ENCODE measurements around the gene COL6A5. TPM values are rescaled to one million over a fixed set of nuclear protein-coding genes. Genes with fewer than 3 reads are reported as not detected.

The COL6A5 gene
- total RNA-seq, 4 donors from 2014 or later: 0.15 to 2.1 (median 0.44) TPM

DNA sequence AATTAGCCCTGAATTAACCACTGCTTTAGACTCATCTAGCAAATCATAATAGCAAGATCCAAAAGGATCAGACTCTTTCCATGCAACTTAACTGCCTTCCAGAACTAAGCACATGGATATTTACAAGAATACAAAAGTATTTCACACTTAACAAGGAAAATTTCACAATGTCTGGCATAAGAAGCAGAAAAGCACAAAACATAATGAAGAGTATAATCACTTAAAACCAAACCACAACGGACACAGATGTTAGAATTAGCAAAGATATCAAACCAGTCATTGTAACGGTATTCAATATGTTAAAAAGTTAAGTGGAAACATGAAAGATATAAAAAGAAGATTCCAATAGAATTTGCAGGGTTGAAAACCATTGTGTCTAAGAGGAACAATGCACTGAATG lies 120.0 kb downstream of the COL6A5 start:
- Histone ChIP-seq H3K4me3 (no peak overlapping the region), H3K9me3 (no peaks in the 10 kb centered on the region), H3K4me1 (peaks cover 4% of the 10 kb centered on the region), H3K36me3 (no peaks in the 10 kb centered on the region), H3K27me3 (no peaks in the 10 kb centered on the region), H3K27ac (no peak overlapping the region)
- 45% methylated on average over 2 of the region's 2 CpGs for WGBS
- DNase-seq (ENCODE audit: low spot score in 2 of 2): no peak
- TF ChIP-seq POLR2AphosphoS5 (IDR thresholded peaks at IDR 0.05) (no peak), EP300 (IDR thresholded peaks at IDR 0.05) (no peak), POLR2A (IDR thresholded peaks at IDR 0.05) (no peak)
- TF ChIP-seq, protein P1, sequence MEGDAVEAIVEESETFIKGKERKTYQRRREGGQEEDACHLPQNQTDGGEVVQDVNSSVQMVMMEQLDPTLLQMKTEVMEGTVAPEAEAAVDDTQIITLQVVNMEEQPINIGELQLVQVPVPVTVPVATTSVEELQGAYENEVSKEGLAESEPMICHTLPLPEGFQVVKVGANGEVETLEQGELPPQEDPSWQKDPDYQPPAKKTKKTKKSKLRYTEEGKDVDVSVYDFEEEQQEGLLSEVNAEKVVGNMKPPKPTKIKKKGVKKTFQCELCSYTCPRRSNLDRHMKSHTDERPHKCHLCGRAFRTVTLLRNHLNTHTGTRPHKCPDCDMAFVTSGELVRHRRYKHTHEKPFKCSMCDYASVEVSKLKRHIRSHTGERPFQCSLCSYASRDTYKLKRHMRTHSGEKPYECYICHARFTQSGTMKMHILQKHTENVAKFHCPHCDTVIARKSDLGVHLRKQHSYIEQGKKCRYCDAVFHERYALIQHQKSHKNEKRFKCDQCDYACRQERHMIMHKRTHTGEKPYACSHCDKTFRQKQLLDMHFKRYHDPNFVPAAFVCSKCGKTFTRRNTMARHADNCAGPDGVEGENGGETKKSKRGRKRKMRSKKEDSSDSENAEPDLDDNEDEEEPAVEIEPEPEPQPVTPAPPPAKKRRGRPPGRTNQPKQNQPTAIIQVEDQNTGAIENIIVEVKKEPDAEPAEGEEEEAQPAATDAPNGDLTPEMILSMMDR (IDR thresholded peaks at IDR 0.05): no peak

GRCh38 chr3:130468311-130468710 lies 122.8 kb downstream of the COL6A5 start:
- peaks cover 4% of the 10 kb centered on the region for H3K4me1 ChIP-seq
- WGBS: 83% methylated on average over 1 of the region's 1 CpG
- no peak overlapping the region for H3K27ac ChIP-seq
- H3K27me3 ChIP-seq: no peaks in the 10 kb centered on the region
- H3K36me3 ChIP-seq: no peaks in the 10 kb centered on the region
- no peak overlapping the region for H3K4me3 ChIP-seq
- DNase-seq (ENCODE audit: low spot score in 2 of 2): no peak
- no peaks in the 10 kb centered on the region for H3K9me3 ChIP-seq
- TF ChIP-seq POLR2A (IDR thresholded peaks at IDR 0.05): no peak
- no peak for TF ChIP-seq POLR2AphosphoS5 (IDR thresholded peaks at IDR 0.05)
- no peak for TF ChIP-seq EP300 (IDR thresholded peaks at IDR 0.05)
- TF ChIP-seq, protein P1 (IDR thresholded peaks at IDR 0.05): no peak

DNA sequence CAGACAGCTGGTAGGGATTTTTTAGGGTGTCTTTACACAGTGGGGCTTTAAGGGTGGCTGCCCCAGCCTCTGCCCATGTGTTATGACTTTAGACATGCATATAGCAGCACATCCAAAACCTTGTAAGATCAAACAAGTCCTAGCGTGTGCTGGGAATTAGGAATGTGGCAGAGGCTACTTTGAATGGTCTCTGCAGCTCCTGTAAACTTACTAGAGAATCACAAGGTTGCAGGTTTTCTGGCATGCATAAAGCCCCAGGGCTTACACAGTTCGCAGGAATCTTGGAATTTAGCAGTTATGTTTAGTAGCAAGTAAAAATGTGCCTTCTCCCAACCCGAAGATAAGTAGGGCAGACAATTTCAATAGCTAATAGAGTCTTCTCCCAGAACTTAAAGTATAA lies 124.7 kb downstream of the COL6A5 start:
- TF ChIP-seq, protein P1 (IDR thresholded peaks at IDR 0.05): no peak
- TF ChIP-seq POLR2AphosphoS5 (IDR thresholded peaks at IDR 0.05): no peak
- TF ChIP-seq POLR2A (IDR thresholded peaks at IDR 0.05): no peak
- TF ChIP-seq EP300 (IDR thresholded peaks at IDR 0.05): no peak
- peaks cover 4% of the 10 kb centered on the region for H3K4me1 ChIP-seq
- no peaks in the 10 kb centered on the region for H3K27me3 ChIP-seq
- no peak overlapping the region for H3K4me3 ChIP-seq
- WGBS: 43% methylated on average over 3 of the region's 3 CpGs
- no peaks in the 10 kb centered on the region for H3K36me3 ChIP-seq
- H3K9me3 ChIP-seq: no peaks in the 10 kb centered on the region
- no peak for DNase-seq (ENCODE audit: low spot score in 2 of 2)
- H3K27ac ChIP-seq: no peak overlapping the region

DNA sequence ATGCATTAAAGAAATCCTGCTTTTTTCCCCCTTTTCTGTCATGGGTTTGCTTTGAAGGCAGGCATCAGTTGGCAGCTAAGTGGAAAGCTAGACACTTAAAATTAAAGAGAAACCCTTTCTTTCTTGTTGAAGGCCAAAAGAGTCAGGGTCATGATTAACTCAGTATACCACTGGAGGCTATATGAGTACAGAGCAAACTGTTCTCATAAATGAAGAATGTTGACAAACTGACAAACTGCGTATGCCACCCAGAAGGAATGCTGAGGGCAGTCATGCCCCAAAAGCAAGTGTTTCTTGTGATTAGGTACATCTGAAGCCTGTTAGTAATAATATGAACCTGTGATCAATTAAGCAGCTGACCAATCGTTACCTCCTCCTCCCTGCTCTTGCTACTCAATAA lies 127.9 kb downstream of the COL6A5 start:
- Histone ChIP-seq H3K36me3 (no peaks in the 10 kb centered on the region), H3K4me3 (no peak overlapping the region), H3K9me3 (no peaks in the 10 kb centered on the region), H3K27me3 (no peaks in the 10 kb centered on the region), H3K4me1 (peaks cover 4% of the 10 kb centered on the region), H3K27ac (no peak overlapping the region)
- 56% methylated on average over 2 of the region's 2 CpGs for WGBS
- no peak for DNase-seq (ENCODE audit: low spot score in 2 of 2)
- no peak for TF ChIP-seq POLR2A (IDR thresholded peaks at IDR 0.05)
- TF ChIP-seq POLR2AphosphoS5 (IDR thresholded peaks at IDR 0.05): no peak
- TF ChIP-seq, protein P1 (IDR thresholded peaks at IDR 0.05): no peak
- TF ChIP-seq EP300 (IDR thresholded peaks at IDR 0.05): no peak

DNA sequence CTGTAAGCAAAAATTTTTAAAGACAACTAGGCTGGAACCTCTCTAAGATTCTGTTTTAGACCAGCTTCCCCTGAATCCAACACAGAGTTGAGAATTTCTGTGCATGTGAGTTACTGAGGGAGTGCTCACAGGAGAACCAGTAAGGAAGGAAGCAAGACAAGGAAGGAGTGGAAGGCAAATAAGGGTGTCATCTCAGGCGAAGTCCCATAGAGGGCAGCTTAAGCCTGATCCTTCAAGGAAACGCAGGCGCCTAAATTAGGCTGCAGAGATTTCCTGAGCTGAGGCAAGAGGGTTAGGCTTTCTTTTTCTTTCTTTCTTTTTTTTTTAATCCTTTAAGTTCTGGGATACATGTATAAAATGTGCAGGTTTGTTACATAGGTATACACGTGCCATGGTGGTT lies 135.3 kb downstream of the COL6A5 start:
- no peak for DNase-seq (ENCODE audit: low spot score in 2 of 2)

More for the DNA sequence above, 135.3 kb downstream of the COL6A5 start:
- TF ChIP-seq, protein P1 (IDR thresholded peaks at IDR 0.05): peak in 1 of 2 donors; percentile 23
- TF ChIP-seq EP300 (IDR thresholded peaks at IDR 0.05): no peak
- TF ChIP-seq POLR2A (IDR thresholded peaks at IDR 0.05): no peak
- no peak for TF ChIP-seq POLR2AphosphoS5 (IDR thresholded peaks at IDR 0.05)
- no peaks in the 10 kb centered on the region for H3K4me1 ChIP-seq
- no peaks in the 10 kb centered on the region for H3K9me3 ChIP-seq
- H3K4me3 ChIP-seq: no peak overlapping the region
- 18% methylated on average over 4 of the region's 4 CpGs for WGBS
- no peak overlapping the region for H3K27ac ChIP-seq
- no peaks in the 10 kb centered on the region for H3K36me3 ChIP-seq
- H3K27me3 ChIP-seq: no peaks in the 10 kb centered on the region

All from suprapubic skin (tissue), 4 donors.